Measurements from ENCODE around the gene NUFIP1.

DNA sequence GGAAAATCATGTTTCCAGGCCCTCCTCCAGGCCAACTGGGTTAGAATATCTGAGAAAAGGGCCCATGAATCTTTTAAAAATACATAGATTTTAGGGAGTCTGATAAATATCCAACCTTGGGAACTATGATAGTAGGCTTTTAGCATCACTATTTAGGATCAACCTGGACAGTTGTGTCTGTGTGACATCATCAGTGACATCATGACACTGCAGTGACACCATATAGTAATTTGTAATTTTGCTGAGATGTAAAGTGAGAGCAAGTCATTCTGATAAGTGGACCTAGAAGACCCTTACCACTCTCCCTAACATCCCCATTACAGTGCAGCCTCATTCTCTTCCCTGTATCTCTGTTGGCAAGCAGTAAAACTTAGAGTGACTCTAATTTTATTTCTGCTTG is 14.1 kb upstream of the NUFIP1 start:
- TF ChIP-seq, protein P1, sequence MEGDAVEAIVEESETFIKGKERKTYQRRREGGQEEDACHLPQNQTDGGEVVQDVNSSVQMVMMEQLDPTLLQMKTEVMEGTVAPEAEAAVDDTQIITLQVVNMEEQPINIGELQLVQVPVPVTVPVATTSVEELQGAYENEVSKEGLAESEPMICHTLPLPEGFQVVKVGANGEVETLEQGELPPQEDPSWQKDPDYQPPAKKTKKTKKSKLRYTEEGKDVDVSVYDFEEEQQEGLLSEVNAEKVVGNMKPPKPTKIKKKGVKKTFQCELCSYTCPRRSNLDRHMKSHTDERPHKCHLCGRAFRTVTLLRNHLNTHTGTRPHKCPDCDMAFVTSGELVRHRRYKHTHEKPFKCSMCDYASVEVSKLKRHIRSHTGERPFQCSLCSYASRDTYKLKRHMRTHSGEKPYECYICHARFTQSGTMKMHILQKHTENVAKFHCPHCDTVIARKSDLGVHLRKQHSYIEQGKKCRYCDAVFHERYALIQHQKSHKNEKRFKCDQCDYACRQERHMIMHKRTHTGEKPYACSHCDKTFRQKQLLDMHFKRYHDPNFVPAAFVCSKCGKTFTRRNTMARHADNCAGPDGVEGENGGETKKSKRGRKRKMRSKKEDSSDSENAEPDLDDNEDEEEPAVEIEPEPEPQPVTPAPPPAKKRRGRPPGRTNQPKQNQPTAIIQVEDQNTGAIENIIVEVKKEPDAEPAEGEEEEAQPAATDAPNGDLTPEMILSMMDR (IDR thresholded peaks at IDR 0.05), result no peak
- TF ChIP-seq POLR2A (IDR thresholded peaks at IDR 0.05), result no peak
